Nephron progenitor cell (in vitro differentiated cells): ENCODE measurements around the gene FOXG1.

Source experiments
- DNase-seq: peaks from one replicate; pipeline ENCODE4 v3.0.0; 2021
- H3K27ac Mint-ChIP-seq: 2 replicates; pipeline ENCODE4 v1.8.0; 2021; ENCODE audit warnings: mild to moderate bottlenecking, moderate library complexity, mixed read lengths
- H3K27me3 Mint-ChIP-seq: 2 replicates; pipeline ENCODE4 v1.8.0; 2021; ENCODE audit warnings: mild to moderate bottlenecking, low read depth, mixed read lengths; ENCODE audit not compliant: poor library complexity
- H3K36me3 Mint-ChIP-seq: 2 replicates; pipeline ENCODE4 v1.8.0; 2021; ENCODE audit warnings: low read depth, mixed read lengths
- H3K4me1 Mint-ChIP-seq: 2 replicates; pipeline ENCODE4 v1.8.0; 2021; ENCODE audit warnings: mixed read lengths
- H3K4me3 Mint-ChIP-seq: 2 replicates; pipeline ENCODE4 v1.8.0; 2021; ENCODE audit warnings: mild to moderate bottlenecking, moderate library complexity, mixed read lengths
- H3K9me3 Mint-ChIP-seq: 2 replicates; pipeline ENCODE4 v1.8.0; 2021; ENCODE audit warnings: mild to moderate bottlenecking, moderate library complexity, mixed read lengths
- CTCF ChIP-seq: fragments of 200-600 bp; sonication (generic); IDR thresholded peaks from 2 replicates; pipeline ENCODE4 v1.5.0; 2021; ENCODE audit warnings: antibody characterized with exemption

Gene FOXG1

DNA sequence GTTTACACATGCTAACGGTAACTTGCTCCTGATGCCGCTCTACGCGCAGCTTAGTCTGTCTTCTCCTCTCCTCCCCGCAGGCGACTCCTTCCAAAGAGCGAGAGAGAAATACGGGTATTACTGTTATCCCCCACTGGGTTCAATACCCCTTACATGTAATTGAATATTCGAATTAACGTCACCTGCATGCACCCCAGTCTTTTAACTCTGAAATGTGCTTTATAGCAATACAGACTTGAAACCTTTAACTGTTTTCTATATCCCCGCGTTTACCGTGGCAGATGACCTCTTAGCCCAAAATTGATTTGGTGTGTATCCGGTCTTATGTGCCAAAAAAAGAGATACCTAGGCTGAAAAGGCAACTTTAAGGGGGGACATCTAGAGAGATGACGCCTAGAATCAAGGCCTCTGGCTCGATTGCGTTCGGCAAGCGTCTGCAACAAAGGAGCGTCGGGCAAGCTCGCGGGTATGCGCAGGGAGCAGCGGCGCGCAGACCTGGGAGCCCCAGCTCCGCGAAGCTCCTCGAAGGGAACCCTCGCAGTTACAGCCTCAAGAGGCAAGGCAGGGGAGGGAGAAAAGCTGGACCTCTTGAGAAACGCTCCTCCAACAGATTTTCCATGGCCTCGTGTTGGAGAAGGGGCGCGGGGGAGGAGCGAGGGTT is 6.8 kb upstream of the FOXG1 start:
- DNase-seq, result peak; percentile 32
- H3K36me3 Mint-ChIP-seq, result no peaks in the 10 kb centered on the region
- peaks cover 100% of the 10 kb centered on the region for H3K27me3 Mint-ChIP-seq
- H3K4me1 Mint-ChIP-seq, result peaks cover 19% of the 10 kb centered on the region
- H3K27ac Mint-ChIP-seq, result no peak overlapping the region
- no peak for TF ChIP-seq CTCF
- H3K9me3 Mint-ChIP-seq, result no peaks in the 10 kb centered on the region
- H3K4me3 Mint-ChIP-seq, result peak overlapping the region; percentile 59

DNA sequence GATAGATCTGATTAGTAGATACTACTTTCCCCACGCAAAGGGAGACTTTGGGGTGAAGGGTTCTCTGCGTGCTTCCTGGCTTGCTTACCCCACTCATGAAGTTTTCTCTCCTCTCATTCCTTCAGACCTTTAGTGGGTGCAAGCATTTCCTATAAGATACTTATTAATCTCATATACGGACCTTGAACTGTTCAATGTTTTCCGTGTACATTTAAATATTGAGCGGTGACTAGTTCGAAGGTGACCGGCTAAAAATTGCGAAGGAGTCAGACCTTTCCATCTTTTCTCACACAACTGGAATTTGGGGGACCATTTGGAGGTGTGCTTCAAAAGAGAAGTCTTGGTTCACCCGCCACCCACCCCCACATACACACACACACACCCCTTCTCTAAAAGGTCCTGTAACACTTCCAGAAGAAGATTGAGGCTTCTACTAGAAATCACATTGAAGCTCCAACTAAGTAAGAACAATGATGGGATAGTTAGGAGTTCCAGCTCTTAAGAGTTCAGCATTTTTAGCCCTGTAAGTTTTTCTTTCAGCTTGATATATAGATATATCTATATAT is 6.1 kb upstream of the FOXG1 start:
- TF ChIP-seq CTCF, result no peak
- Mint-ChIP-seq H3K4me1 (peaks cover 26% of the 10 kb centered on the region), H3K27ac (no peak overlapping the region), H3K27me3 (peaks cover 100% of the 10 kb centered on the region), H3K4me3 (no peak overlapping the region), H3K9me3 (no peaks in the 10 kb centered on the region), H3K36me3 (no peaks in the 10 kb centered on the region)
- DNase-seq, result no peak

GRCh38 chr14:28761438-28762291 is 4.9 kb upstream of the FOXG1 start:
- Mint-ChIP-seq H3K27ac (no peak overlapping the region), H3K4me3 (no peak overlapping the region), H3K27me3 (peaks cover 100% of the 10 kb centered on the region), H3K9me3 (peaks cover 3% of the 10 kb centered on the region), H3K4me1 (peaks cover 33% of the 10 kb centered on the region), H3K36me3 (no peaks in the 10 kb centered on the region)
- TF ChIP-seq CTCF, result no peak
- DNase-seq, result no peak

- no peak for DNase-seq
- peaks cover 100% of the 10 kb centered on the region for H3K27me3 Mint-ChIP-seq
- H3K9me3 Mint-ChIP-seq, result peaks cover 3% of the 10 kb centered on the region
- H3K4me3 Mint-ChIP-seq, result no peak overlapping the region
- no peak for TF ChIP-seq CTCF
- no peaks in the 10 kb centered on the region for H3K36me3 Mint-ChIP-seq
- peaks cover 33% of the 10 kb centered on the region for H3K4me1 Mint-ChIP-seq
- H3K27ac Mint-ChIP-seq, result no peak overlapping the region
Observed at GRCh38 chr14:28762303-28762954, 4.2 kb upstream of the FOXG1 start.

DNA sequence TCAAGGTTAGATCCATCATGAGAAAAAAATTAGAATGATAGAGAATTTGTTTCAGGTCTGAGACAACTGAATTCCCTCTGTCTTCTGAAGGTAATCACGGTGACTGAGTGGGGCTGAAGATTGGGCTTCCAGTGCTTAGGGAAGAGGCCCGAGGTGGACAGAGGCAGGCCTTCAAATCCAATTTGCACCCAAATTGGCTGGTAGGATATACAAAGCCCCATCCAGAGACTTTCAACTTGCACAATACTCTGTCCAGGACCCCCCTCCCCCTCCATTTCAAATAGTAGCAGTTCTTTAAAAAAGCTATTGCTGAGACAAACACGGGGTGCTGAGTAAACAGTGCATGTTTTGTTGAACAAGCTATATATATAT is 3.6 kb upstream of the FOXG1 start:
- H3K27me3 Mint-ChIP-seq, result peaks cover 100% of the 10 kb centered on the region
- peaks cover 6% of the 10 kb centered on the region for H3K9me3 Mint-ChIP-seq
- no peak overlapping the region for H3K27ac Mint-ChIP-seq
- no peaks in the 10 kb centered on the region for H3K36me3 Mint-ChIP-seq
- TF ChIP-seq CTCF, result no peak
- H3K4me1 Mint-ChIP-seq, result peaks cover 33% of the 10 kb centered on the region
- no peak overlapping the region for H3K4me3 Mint-ChIP-seq
- no peak for DNase-seq
